Measurements from ENCODE around the gene FTCD. TPM values are rescaled to one million over a fixed set of nuclear protein-coding genes. Genes with fewer than 3 reads are reported as not detected.
A peak's percentile ranks its signal among the peaks of the same experiment; 100 is the strongest.

FTCD gene
- total and polyA plus RNA-seq, 2 donors (not counting 3 experiments of a cell fraction or from before 2014, with no cell fraction given) = 0.06 to 1.2 TPM

- H2AFZ ChIP-seq (ENCODE audit: low read depth, low read length) = peak overlapping the region; percentile 93
- no peaks in the 10 kb centered on the region for H4K20me1 ChIP-seq (replicated peaks; ENCODE audit: control insufficient read depth, extremely low read depth, insufficient read depth, low read length)
- H3K4me3 ChIP-seq (replicated peaks in 1 of 3; ENCODE audit: insufficient read depth in 1 of 3, low read depth in 1 of 3, low read length in 3 of 3) = peak overlapping the region in 1 of 3 experiments; percentile 2
- no peaks in the 10 kb centered on the region for H3K79me2 ChIP-seq (ENCODE audit: control insufficient read depth, insufficient read depth, low read length)
- no peaks in the 10 kb centered on the region for H3K36me3 ChIP-seq (ENCODE audit: control insufficient read depth in 2 of 2, extremely low read depth in 1 of 2, insufficient read depth in 2 of 2, low read length in 2 of 2)
- no TSS peak for BruUV-seq (replicated peaks)
- FAIRE-seq (peak; percentile 66), DNase-seq (ENCODE audit: low read depth, low spot score) (peak; percentile 47)
- no peak overlapping the region for H3K27ac ChIP-seq (ENCODE audit: insufficient read depth, low read depth, low read length)
- no peaks in the 10 kb centered on the region for H3K9me3 ChIP-seq (replicated peaks; ENCODE audit: control insufficient read depth, insufficient read depth, low read length)
- H3K27me3 ChIP-seq (ENCODE audit: control insufficient read depth in 2 of 2, insufficient read depth in 2 of 2, low read length in 2 of 2) = no peaks in the 10 kb centered on the region
- CTCF ChIA-PET = interaction anchor here (0.6 to 4.0 kb wide), 20 partner anchors 8 to 258 kb away, joined by 3 to 39 read pairs (median 4); partner anchors contain the start of genes C21orf58, LSS, MCM3AP and YBEY
- no peak overlapping the region for H3K4me2 ChIP-seq (ENCODE audit: insufficient read depth, low read length)
- intact Hi-C loops (cut with micrococcal nuclease) (loop anchor here (5.0 kb wide), 1 partner anchor 34 kb away; no protein-coding TSS in a partner anchor), dilution Hi-C loops (cut with MboI; ENCODE audit: extremely low pct_ligation_motif_present, low sequenced_read_pairs) (no loop called here)
- H3K9ac ChIP-seq (replicated peaks; ENCODE audit: extremely low read depth, insufficient read depth, low read length) = no peak overlapping the region
- H3K4me1 ChIP-seq (ENCODE audit: control insufficient read depth, extremely low read depth, insufficient read depth, low read length) = no peaks in the 10 kb centered on the region
- TF ChIP-seq MYC (IDR thresholded peaks at IDR 0.05; ENCODE audit: low read depth, low read length) = no peak
- TF ChIP-seq CTCF (IDR thresholded peaks at IDR 0.05; ENCODE audit: extremely low read depth in 1 of 2, insufficient read depth in 1 of 2, low read depth in 1 of 2, low read length in 2 of 2) = peak; percentile 89 to 91
- no peak for TF ChIP-seq POLR2AphosphoS5 (IDR thresholded peaks at IDR 0.05; ENCODE audit: insufficient read depth, low read depth, low read length)
- no peak for TF ChIP-seq JUN (IDR thresholded peaks at IDR 0.05; ENCODE audit: borderline replicate concordance, insufficient read depth, insufficient read length, low read depth)
- TF ChIP-seq MAX (IDR thresholded peaks at IDR 0.05; ENCODE audit: insufficient read depth, insufficient read length) = no peak
- no peak for TF ChIP-seq FOS (IDR thresholded peaks at IDR 0.05; ENCODE audit: borderline replicate concordance, insufficient read depth, low read length)
- no peak for TF ChIP-seq EZH2 (IDR thresholded peaks at IDR 0.05; ENCODE audit: borderline replicate concordance, low read depth, low read length, severe bottlenecking)
- no peak for TF ChIP-seq GATA2 (IDR thresholded peaks at IDR 0.05; ENCODE audit: insufficient read depth, insufficient read length, low read depth, low read length)
- no peaks in the 10 kb centered on the region for H3K9me1 ChIP-seq (replicated peaks; ENCODE audit: control insufficient read depth, extremely low read depth, insufficient read depth, low read length)
- POLR2A ChIA-PET = no interaction called here
These were observed 1.9 kb downstream of the FTCD start for GRCh38 chr21:46153247-46154154.

All from endothelial cell of umbilical vein (primary cell).